Hepatocyte (in vitro differentiated cells): ENCODE data around the gene RARRES2. TPM values are rescaled to one million over a fixed set of nuclear protein-coding genes. Genes with fewer than 3 reads are reported as not detected.

ENCODE experiments used
- DNase-seq: peaks from one replicate; pipeline ENCODE4 v3.0.0-alpha.2; 2016; ENCODE audit warnings: low spot score
- H2AFZ ChIP-seq: fragments of 200-600 bp; sonication (generic); 2 replicates; pipeline ENCODE4 v1.6.0; 2016; ENCODE audit warnings: antibody characterized with exemption, mild to moderate bottlenecking
- H3K27ac ChIP-seq: fragments of 200-600 bp; sonication (generic); 2 replicates; pipeline ENCODE4 v1.5.1; 2016; ENCODE audit warnings: mild to moderate bottlenecking
- H3K27me3 ChIP-seq: fragments of 200-600 bp; sonication (generic); 2 replicates; pipeline ENCODE4 v1.6.1; 2016
- H3K36me3 ChIP-seq: fragments of 200-600 bp; sonication (generic); replicated peaks from 2 replicates; pipeline ENCODE4 v1.5.1; 2016; ENCODE audit warnings: low read depth; ENCODE audit not compliant: insufficient read depth
- H3K4me1 ChIP-seq: fragments of 200-600 bp; sonication (generic); 2 replicates; pipeline ENCODE4 v1.5.1; 2016; ENCODE audit warnings: mild to moderate bottlenecking, moderate library complexity; ENCODE audit not compliant: insufficient read depth
- H3K4me2 ChIP-seq: fragments of 200-600 bp; sonication (generic); 2 replicates; pipeline ENCODE4 v1.6.0; 2016
- H3K4me3 ChIP-seq: fragments of 200-600 bp; sonication (generic); 2 replicates; pipeline ENCODE4 v1.5.1; 2016; ENCODE audit warnings: mild to moderate bottlenecking
- H3K79me2 ChIP-seq: fragments of 200-600 bp; sonication (generic); 2 replicates; pipeline ENCODE4 v1.6.0; 2017; ENCODE audit warnings: mild to moderate bottlenecking
- H3K9me2 ChIP-seq: fragments of 200-600 bp; sonication (generic); replicated peaks from 2 replicates; pipeline ENCODE4 v1.6.0; 2017; ENCODE audit warnings: mild to moderate bottlenecking; ENCODE audit not compliant: insufficient read depth
- H3K9me3 ChIP-seq: fragments of 200-600 bp; sonication (generic); 2 replicates; pipeline ENCODE4 v1.5.1; 2016; ENCODE audit warnings: low read depth, mild to moderate bottlenecking
- H4K20me1 ChIP-seq: fragments of 200-600 bp; sonication (generic); 2 replicates; pipeline ENCODE4 v1.6.0; 2016; ENCODE audit warnings: mild to moderate bottlenecking; ENCODE audit not compliant: insufficient read depth, poor library complexity, severe bottlenecking
- CTCF ChIP-seq: fragments of 200-600 bp; sonication (generic); IDR thresholded peaks from 2 replicates; pipeline ENCODE4 v1.5.1; 2016; ENCODE audit warnings: antibody characterized with exemption, mild to moderate bottlenecking; ENCODE audit not compliant: poor library complexity
- EZH2 ChIP-seq: fragments of 200-600 bp; sonication (generic); IDR thresholded peaks from 2 replicates; pipeline ENCODE4 v1.6.1; 2016; ENCODE audit warnings: antibody characterized with exemption, mild to moderate bottlenecking, borderline replicate concordance
- EZH2phosphoT487 ChIP-seq: fragments of 200-600 bp; sonication (generic); IDR thresholded peaks from one replicate; pipeline ENCODE4 v1.6.1; 2018; ENCODE audit warnings: antibody characterized with exemption, mild to moderate bottlenecking, low read depth, moderate library complexity; ENCODE audit not compliant: unreplicated experiment, severe bottlenecking
- WGBS: methylation state at CpG from one replicate; pipeline ENCODE4 v1.1.6; 2016; ENCODE audit warnings: low lambda C conversion rate; ENCODE audit errors: missing lambda C conversion rate; 5-methylcytosine and 5-hydroxymethylcytosine counted together
- polyA plus RNA-seq: library from polyadenylated mRNA; unstranded; fragments of >200 nt; fragmentation: Nextera tagmentation; extraction: Ambion mirVana; gene quantifications from 2 replicates; pipeline ENCODE4 v1.2.1, GENCODE V29; 2016
- total RNA-seq: library from RNA; depleted of rRNA; stranded (reverse); fragments of >200 nt; gene quantifications from 2 replicates; pipeline ENCODE4 v1.2.3, GENCODE V29; 2014

Gene RARRES2
- total and polyA plus RNA-seq, 2 experiments from 2014 or later = 104 to 187 TPM

- H3K9me3 ChIP-seq = no peaks in the 10 kb centered on the region
- peaks cover 63% of the 10 kb centered on the region for H3K4me1 ChIP-seq
- H3K27me3 ChIP-seq = no peaks in the 10 kb centered on the region
- DNase-seq = peak; percentile 84
- no peaks in the 10 kb centered on the region for H3K9me2 ChIP-seq
- 4% methylated on average over 32 of the region's 32 CpGs for WGBS
- TF ChIP-seq EZH2phosphoT487 (no peak), EZH2 (no peak), CTCF (peak; percentile 21)
- peak overlapping the region; percentile 95 for H3K27ac ChIP-seq
- H3K79me2 ChIP-seq = peaks cover 63% of the 10 kb centered on the region
- peak overlapping the region; percentile 85 for H2AFZ ChIP-seq
- peak overlapping the region; percentile 93 for H3K4me2 ChIP-seq
- H3K36me3 ChIP-seq = no peaks in the 10 kb centered on the region
- H4K20me1 ChIP-seq = no peaks in the 10 kb centered on the region
- peak overlapping the region; percentile 66 for H3K4me3 ChIP-seq
Measured at GRCh38 chr7:150378115-150378852, 36.9 kb upstream of the RARRES2 start.

GRCh38 chr7:150377635-150378034 is 36.2 kb upstream of the RARRES2 start:
- no peaks in the 10 kb centered on the region for H3K9me3 ChIP-seq
- DNase-seq = peak; percentile 60
- H3K27ac ChIP-seq = peak overlapping the region; percentile 95
- no peaks in the 10 kb centered on the region for H3K27me3 ChIP-seq
- no peak overlapping the region for H3K4me3 ChIP-seq
- peaks cover 66% of the 10 kb centered on the region for H3K79me2 ChIP-seq
- TF ChIP-seq CTCF = no peak
- no peak for TF ChIP-seq EZH2
- peak overlapping the region; percentile 93 for H3K4me2 ChIP-seq
- H3K9me2 ChIP-seq = no peaks in the 10 kb centered on the region
- no peak overlapping the region for H2AFZ ChIP-seq
- peaks cover 58% of the 10 kb centered on the region for H3K4me1 ChIP-seq
- H4K20me1 ChIP-seq = no peaks in the 10 kb centered on the region
- H3K36me3 ChIP-seq = no peaks in the 10 kb centered on the region
- WGBS = 35% methylated on average over 4 of the region's 4 CpGs

- 50% methylated on average over 3 of the region's 3 CpGs for WGBS
- Histone ChIP-seq H3K9me2 (no peaks in the 10 kb centered on the region), H3K79me2 (peaks cover 66% of the 10 kb centered on the region), H3K27ac (peak overlapping the region; percentile 95), H3K27me3 (no peaks in the 10 kb centered on the region), H3K4me3 (no peak overlapping the region), H4K20me1 (no peaks in the 10 kb centered on the region), H3K4me2 (peak overlapping the region; percentile 93), H2AFZ (no peak overlapping the region), H3K9me3 (no peaks in the 10 kb centered on the region), H3K4me1 (peaks cover 55% of the 10 kb centered on the region), H3K36me3 (no peaks in the 10 kb centered on the region)
- TF ChIP-seq CTCF (no peak), EZH2phosphoT487 (no peak), EZH2 (no peak)
- DNase-seq = no peak
Measured at GRCh38 chr7:150377196-150377595, 35.8 kb upstream of the RARRES2 start.
